ENCODE results near the gene LDLRAD3. TPM values are rescaled to one million over a fixed set of nuclear protein-coding genes. Genes with fewer than 3 reads are reported as not detected.

LDLRAD3 gene
- total RNA-seq, 4 donors from 2014 or later, result 0.37 to 43.2 (median 3.7) TPM

GRCh38 chr11:35980686-35981390 lies 37.0 kb downstream of the LDLRAD3 start:
- Histone ChIP-seq H3K9me3 (no peaks in the 10 kb centered on the region), H3K36me3 (no peaks in the 10 kb centered on the region), H3K27ac (peak overlapping the region in 2 of 4 donors; percentile 25 to 54), H3K27me3 (no peaks in the 10 kb centered on the region), H3K4me3 (no peak overlapping the region), H3K4me1 (peaks cover 0 to 7% (median 0%) of the 10 kb centered on the region in 4 donors)
- WGBS, 2 donors (ENCODE audit: low coverage in 1 of 2), result 56 to 71% methylated on average over 5 to 9 of the region's 9 CpGs
- DNase-seq, result no peak
- intact Hi-C loops (cut with DNase I; ENCODE audit: low total_unique reads), result no loop called here
- no peak for TF ChIP-seq POLR2AphosphoS5 (IDR thresholded peaks at IDR 0.05)
- TF ChIP-seq POLR2A (IDR thresholded peaks at IDR 0.05), result no peak
- TF ChIP-seq EP300 (IDR thresholded peaks at IDR 0.05; ENCODE audit: low read depth), result no peak
- TF ChIP-seq CTCF (IDR thresholded peaks at IDR 0.05), result no peak
- in situ Hi-C loops (cut with MboI; ENCODE audit: low pct_ligation_motif_present in 1 of 4, low pct_unique_long_range_greater_than_20kb in 1 of 4, low sequenced_read_pairs in 3 of 4), result no loop called here

GRCh38 chr11:35981581-35981980 lies 37.7 kb downstream of the LDLRAD3 start:
- no peak for TF ChIP-seq POLR2A (IDR thresholded peaks at IDR 0.05)
- no peak for TF ChIP-seq CTCF (IDR thresholded peaks at IDR 0.05)
- no peak for TF ChIP-seq POLR2AphosphoS5 (IDR thresholded peaks at IDR 0.05)
- no peak for TF ChIP-seq EP300 (IDR thresholded peaks at IDR 0.05; ENCODE audit: low read depth)
- Histone ChIP-seq H3K36me3 (no peaks in the 10 kb centered on the region), H3K9me3 (no peaks in the 10 kb centered on the region), H3K4me3 (no peak overlapping the region), H3K4me1 (peaks cover 0 to 7% (median 0%) of the 10 kb centered on the region in 4 donors), H3K27ac (peak overlapping the region in 2 of 4 donors; percentile 37 to 54), H3K27me3 (no peaks in the 10 kb centered on the region)
- in situ Hi-C loops (cut with MboI; ENCODE audit: low pct_ligation_motif_present in 1 of 4, low pct_unique_long_range_greater_than_20kb in 1 of 4, low sequenced_read_pairs in 3 of 4) (no loop called here), intact Hi-C loops (cut with DNase I; ENCODE audit: low total_unique reads) (no loop called here)
- no peak for DNase-seq
- 40 to 73% methylated on average over 1 to 7 of the region's 7 CpGs for WGBS, 2 donors (ENCODE audit: low coverage in 1 of 2)

- intact Hi-C loops (cut with DNase I; ENCODE audit: low total_unique reads), result no loop called here
- H3K27me3 ChIP-seq, result no peaks in the 10 kb centered on the region
- peak overlapping the region in 2 of 4 donors; percentile 37 to 54 for H3K27ac ChIP-seq
- in situ Hi-C loops (cut with MboI; ENCODE audit: low pct_ligation_motif_present in 1 of 4, low pct_unique_long_range_greater_than_20kb in 1 of 4, low sequenced_read_pairs in 3 of 4), result no loop called here
- peaks cover 0 to 7% (median 0%) of the 10 kb centered on the region in 4 donors for H3K4me1 ChIP-seq
- H3K9me3 ChIP-seq, result no peaks in the 10 kb centered on the region
- H3K36me3 ChIP-seq, result no peaks in the 10 kb centered on the region
- TF ChIP-seq CTCF (IDR thresholded peaks at IDR 0.05), result no peak
- no peak for TF ChIP-seq POLR2AphosphoS5 (IDR thresholded peaks at IDR 0.05)
- TF ChIP-seq POLR2A (IDR thresholded peaks at IDR 0.05), result no peak
- no peak overlapping the region for H3K4me3 ChIP-seq
- DNase-seq, result no peak
- 77 to 83% methylated on average over 8 of the region's 8 CpGs for WGBS, 2 donors (ENCODE audit: low coverage in 1 of 2)
These were observed 38.2 kb downstream of the LDLRAD3 start for GRCh38 chr11:35982061-35982460.

- Histone ChIP-seq H3K4me1 (peaks cover 0 to 7% (median 0%) of the 10 kb centered on the region in 4 donors), H3K27ac (no peak overlapping the region), H3K4me3 (no peak overlapping the region), H3K27me3 (no peaks in the 10 kb centered on the region), H3K9me3 (no peaks in the 10 kb centered on the region), H3K36me3 (no peaks in the 10 kb centered on the region)
- TF ChIP-seq POLR2A (IDR thresholded peaks at IDR 0.05), result no peak
- peak in 2 of 3 donors; percentile 12 to 17 for TF ChIP-seq POLR2AphosphoS5 (IDR thresholded peaks at IDR 0.05)
- in situ Hi-C loops (cut with MboI; ENCODE audit: low pct_ligation_motif_present in 1 of 4, low pct_unique_long_range_greater_than_20kb in 1 of 4, low sequenced_read_pairs in 3 of 4) (no loop called here), intact Hi-C loops (cut with DNase I; ENCODE audit: low total_unique reads) (no loop called here)
- DNase-seq, result no peak
- WGBS, 2 donors (ENCODE audit: low coverage in 1 of 2), result 63 to 83% methylated on average over 1 of the region's 1 CpG
These were observed 40.1 kb downstream of the LDLRAD3 start for GRCh38 chr11:35983981-35984380.
